GM19397 (cell line): Measurements from ENCODE around the gene KRT74.
"Not testable (repeated sequence)": the region's sequence is repeated elsewhere in the genome, so short reads cannot be mapped to it uniquely, and the experiment has no call there.

ENCODE experiments used
- ATAC-seq: cut with Tn5 transposase; IDR thresholded peaks from one replicate; pipeline ENCODE4 v1.9.1; 2021; ENCODE audit warnings: mild to moderate bottlenecking, moderate library complexity; ENCODE audit not compliant: unreplicated experiment

The KRT74 gene

DNA sequence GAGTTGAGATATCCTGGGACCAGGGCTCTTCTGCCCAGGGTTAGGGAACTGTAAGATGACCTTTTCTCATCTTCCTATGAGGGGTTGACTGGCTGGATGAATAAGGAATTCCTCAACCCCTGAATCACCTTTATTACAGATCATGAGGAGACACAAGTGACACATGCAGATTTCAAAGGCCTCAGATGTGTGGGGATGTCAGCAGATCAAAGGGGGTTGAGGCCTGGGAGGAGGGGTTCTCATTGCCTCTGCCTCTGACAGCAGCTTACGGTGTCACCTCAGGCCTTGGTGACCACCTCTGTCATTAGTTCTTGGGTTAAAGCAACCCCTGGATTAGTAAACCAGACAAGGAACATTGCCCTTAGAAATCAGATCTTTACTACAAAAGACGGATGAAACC lies 29.7 kb upstream of the KRT74 start:
- ATAC-seq = no peak

DNA sequence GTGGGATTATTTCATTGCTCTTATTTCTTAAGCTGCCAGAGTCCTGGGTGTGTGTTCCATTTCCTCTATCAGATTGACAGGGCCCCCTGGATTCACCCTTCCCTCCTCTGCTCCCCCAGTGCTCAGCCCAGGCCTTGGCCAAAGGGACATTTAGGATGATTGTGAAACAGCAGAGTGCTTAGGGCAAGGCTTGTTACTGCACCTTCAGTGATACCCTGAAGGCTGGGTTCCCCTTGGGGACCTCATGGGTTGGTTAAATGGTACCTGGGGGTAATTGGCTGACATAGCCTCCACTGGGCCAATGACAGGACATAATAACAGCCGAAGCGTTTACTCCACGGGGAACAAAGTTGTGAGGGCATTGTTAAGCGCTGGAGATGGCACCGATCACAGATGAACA lies 28.9 kb upstream of the KRT74 start:
- no peak for ATAC-seq

DNA sequence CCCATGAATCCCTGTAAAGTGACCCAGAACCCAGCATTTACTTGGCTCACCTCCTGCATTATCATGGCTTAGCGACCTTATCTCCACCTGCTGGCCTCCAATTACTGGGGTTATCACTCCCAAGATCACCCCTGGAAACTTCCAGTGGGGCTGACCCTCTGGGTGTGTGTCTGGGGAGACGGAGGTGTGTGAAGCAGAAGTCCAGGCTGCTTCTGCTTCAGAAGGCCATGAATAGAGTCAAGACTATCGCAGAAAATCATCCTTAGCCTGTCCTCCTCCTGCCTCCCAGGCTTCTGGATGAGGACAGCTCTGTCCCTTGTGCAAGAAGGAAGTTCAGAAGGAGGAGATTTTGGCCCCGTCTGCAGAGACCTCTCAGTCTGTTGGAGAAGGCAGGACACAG lies 28.0 kb upstream of the KRT74 start:
- ATAC-seq = no peak

DNA sequence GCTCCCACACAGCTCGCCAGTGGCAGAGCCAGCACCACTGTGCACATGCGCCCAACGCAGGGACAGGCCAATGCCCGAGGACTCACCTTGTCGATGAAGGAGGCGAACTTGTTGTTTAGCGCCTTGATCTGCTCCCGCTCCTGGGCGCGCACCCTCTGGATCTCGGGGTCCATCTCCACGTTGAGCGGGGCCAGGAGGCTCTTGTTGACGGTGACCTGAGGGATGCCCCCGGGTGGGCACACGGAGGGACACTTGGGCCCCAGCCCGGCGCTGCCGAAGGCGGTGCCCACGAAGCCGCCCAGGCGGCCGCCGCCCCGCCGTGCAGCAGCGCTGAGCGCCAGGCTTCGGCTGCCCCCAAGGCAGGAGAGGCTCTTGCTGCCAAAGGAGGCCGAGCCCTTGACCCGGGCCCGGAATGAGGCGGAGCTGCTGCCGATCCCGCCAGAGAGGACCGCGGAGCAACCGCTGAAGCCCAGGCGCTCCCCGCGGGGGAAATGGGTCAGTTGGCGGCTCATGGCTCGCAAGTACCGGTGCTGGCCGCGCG lies 27.4 kb upstream of the KRT74 start, which contains the start of gene KRT72:
TSS of gene KRT72 (minus strand) at position 523 of the 541 bp plus-strand sequence. CDS start at position 512, 11 bp downstream.
- no peak for ATAC-seq

- no peak for ATAC-seq
Measured at GRCh38 chr12:52600475-52600874, 26.8 kb upstream of the KRT74 start.

DNA sequence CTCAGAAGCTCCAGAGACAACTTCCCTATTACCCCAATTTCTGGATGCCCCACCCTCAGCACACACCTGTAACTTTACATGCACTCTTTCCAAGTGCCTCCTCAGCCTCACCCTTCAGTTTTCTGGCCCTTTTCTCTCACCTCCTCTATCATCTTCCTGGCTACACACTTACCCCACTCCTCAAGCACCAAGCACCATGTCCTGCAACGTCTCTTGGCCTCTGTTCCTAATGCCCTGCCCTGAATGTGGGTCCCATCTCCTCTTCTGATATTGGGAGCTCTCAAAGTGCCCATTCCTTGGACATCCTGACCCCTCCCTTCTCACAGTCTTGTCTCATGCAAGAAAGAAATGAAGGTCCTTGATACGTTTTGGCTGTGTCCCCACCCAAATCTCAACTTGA lies 26.4 kb upstream of the KRT74 start:
- no peak for ATAC-seq

DNA sequence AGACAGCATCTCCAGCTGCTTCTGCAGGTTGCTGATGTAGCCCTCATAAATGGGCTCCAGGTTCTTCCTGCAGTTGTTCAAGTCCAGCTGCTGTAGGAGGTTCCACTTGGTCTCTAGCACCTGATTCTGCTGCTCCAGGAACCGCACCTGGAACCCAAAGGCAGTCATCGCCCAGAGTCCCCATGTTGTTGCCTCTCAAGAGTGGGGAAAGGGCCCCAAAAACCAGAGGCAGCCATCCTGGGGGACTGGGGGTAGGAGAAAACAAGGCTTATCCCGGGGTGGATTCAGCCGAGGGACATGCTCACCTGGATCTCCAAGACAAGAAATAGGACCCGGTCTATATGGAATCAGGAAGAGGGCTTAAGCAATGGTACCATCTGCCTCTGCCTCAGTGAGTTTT lies 25.3 kb upstream of the KRT74 start:
- no peak for ATAC-seq

GRCh38 chr12:52594237-52594636 lies 20.6 kb upstream of the KRT74 start:
- not testable (repeated sequence) for ATAC-seq

DNA sequence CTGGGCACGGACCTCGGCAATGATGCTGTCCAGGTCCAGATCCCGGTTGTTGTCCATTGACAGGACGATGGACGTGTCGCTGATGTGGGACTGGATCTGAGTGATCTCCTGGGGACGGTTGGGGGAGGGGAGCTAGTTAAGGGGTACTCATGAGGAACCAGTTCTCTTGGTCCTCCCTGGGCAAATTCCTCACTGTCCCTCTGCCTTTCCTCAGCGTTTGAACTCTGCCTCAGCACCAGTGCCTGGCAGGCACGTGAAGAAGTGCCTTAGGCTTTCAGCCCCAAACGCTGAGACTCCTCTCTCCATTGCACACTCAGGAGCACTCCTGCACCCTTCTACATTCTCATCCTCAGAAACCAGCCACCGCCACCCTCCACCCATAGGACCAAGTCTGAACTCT lies 17.9 kb upstream of the KRT74 start:
- no peak for ATAC-seq

- no peak for ATAC-seq
Measured at GRCh38 chr12:52590021-52590420, 16.4 kb upstream of the KRT74 start.

- ATAC-seq = no peak
Measured at GRCh38 chr12:52587563-52587962, 13.9 kb upstream of the KRT74 start.

DNA sequence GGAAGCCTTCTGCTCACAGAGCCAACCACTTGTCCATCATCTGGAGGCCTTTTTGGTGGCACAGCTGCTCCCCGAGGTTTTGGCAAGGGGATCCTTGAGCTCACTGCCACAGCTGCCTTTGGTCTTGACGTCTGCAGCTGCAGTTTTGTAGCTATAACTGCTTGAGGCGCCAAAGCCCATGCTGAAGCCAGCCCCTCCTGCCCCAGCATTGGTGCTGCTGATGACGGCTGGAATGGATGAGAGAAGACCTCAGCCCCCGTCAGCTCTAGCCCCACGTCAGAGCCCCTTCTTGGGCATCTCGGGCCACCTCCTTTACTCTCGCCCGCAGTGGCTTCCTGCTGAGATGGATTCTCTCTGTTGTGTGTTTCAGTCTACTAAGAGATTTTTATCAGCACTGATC lies 12.3 kb upstream of the KRT74 start:
- no peak for ATAC-seq

- ATAC-seq = no peak
Measured at GRCh38 chr12:52585066-52585465, 11.4 kb upstream of the KRT74 start.

- ATAC-seq = no peak
Measured at GRCh38 chr12:52584156-52584682, 10.6 kb upstream of the KRT74 start.

GRCh38 chr12:52582971-52583456 lies 9.4 kb upstream of the KRT74 start:
- ATAC-seq = no peak

DNA sequence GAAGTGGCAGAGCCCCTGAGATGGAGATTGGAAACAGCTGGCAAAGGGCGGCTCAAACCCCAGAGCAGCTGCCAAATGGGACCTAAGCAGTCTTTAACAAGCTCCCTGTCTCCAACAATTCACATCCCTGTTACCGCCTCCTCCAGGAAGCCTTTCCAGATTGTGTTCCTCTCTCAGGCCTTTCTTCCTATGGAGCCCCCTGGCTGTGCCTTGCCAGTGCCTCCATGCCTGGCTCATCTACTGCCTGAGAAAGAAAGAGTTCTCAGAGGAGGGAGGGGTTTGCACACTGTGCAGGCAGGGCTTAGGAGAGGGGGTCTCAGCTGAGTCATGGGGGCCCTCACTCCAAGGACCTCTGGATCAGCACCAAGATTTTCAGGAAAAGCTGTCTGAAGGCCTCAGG lies 8.8 kb upstream of the KRT74 start:
- ATAC-seq = no peak

DNA sequence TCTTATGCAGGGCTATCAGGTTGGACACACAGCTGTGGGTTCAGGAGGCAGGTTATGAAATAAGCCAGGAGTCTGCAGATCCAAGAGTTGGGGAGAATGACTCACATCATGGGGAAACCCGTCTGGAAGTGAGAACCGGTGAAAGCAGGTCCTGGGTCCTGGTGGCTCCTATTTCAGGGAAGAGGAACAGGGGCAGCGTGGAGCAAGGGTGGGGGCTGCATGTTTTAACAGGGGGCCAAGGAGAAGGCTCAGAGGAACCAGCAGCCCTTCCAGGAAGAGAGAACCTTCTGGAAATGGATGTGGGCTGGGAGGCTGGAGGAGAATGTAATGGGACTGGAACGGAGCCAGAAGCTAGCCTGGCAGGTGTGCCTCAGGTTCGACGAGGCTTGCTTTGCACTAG lies 7.8 kb upstream of the KRT74 start:
- ATAC-seq = no peak

- no peak for ATAC-seq
Measured at GRCh38 chr12:52581066-52581465, 7.4 kb upstream of the KRT74 start.

DNA sequence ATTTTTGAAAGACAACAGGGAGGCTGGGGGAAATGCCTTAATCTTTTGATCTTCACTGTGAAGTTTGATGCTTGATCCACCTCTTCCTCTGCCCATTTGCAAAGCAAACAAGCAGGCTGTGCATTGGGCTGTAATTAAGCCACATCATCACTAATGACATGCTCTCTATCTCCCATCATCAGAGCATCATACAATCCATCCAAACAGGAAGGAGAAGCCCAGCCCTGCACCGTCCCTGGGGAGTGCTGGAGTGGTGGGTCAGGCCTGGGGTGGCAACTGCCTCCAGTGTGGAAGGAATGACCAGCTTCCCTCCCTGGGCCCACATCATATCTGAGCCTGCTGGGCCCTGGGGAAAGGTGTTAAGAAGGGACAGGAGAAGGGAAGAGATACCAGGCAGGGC lies 6.9 kb upstream of the KRT74 start:
- no peak for ATAC-seq

DNA sequence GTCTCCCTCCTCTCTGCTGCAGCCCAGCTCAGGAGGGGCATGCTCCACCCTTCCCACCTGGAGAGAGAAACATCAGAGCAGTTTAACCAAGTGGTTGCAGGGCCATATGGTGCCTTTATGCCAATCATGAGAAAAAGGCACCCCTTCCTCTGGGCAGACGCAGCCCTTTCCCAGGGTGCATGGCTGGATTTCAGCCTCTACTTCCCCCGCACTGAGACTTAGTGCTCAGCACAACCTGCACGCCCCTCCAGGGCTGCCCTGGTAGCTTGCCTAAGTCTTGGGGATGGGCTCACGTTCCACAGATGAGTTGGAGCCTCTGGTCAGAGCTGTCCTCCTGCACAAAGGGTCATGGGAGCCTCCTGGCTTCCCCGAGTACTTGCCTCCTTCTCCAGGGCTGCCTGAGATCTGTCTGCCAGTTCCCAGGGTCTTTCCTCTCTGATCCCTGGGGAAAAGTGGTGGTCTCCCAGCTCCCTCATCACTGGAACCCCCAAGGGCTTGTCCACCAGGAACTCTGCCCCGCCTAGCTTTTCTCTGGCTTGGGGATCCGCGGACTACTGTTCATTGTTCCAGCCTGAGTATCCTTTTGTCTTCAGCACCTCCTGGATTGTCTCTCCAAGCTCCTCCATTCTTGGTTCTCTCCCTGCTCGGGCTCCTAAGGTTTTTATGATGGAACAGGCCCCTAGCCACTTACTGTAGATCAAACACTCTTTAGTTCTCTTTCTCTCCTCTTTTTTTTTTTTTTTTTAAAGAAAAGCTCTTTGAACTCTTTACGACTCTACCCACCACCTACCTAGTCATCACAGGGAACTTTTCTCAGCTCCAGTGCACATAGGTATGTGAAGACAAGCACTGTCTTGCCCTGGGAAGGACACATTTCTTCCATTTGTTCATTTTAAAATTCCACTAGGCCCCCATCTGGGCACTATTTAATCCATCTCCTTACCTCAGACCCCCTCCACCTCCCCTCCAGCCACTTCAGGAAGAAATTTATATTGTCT lies 6.1 kb upstream of the KRT74 start:
- ATAC-seq = no peak

- ATAC-seq = no peak
Measured at GRCh38 chr12:52578469-52578868, 4.8 kb upstream of the KRT74 start.

GRCh38 chr12:52577316-52577715 lies 3.7 kb upstream of the KRT74 start:
- ATAC-seq = no peak
